Karpas-422 (cell line): ENCODE data around the gene ANKH. TPM values are rescaled to one million over a fixed set of nuclear protein-coding genes. Genes with fewer than 3 reads are reported as not detected.

Experiments
- DNase-seq: peaks from one replicate; pipeline ENCODE4 v3.0.0-alpha.2; 2015
- H2AFZ ChIP-seq: fragments of 200-600 bp; sonication (generic); 2 replicates; pipeline ENCODE4 v1.6.1; 2014; ENCODE audit warnings: antibody characterized with exemption, low read length, mixed read lengths
- H3K27ac ChIP-seq: fragments of 200-600 bp; sonication (generic); 2 replicates; pipeline ENCODE4 v1.5.1; 2014; ENCODE audit warnings: mild to moderate bottlenecking, low read length, moderate library complexity
- H3K27me3 ChIP-seq: fragments of 200-600 bp; sonication (generic); 2 replicates; pipeline ENCODE4 v1.6.1; 2014; ENCODE audit warnings: low read length, mixed read lengths
- H3K36me3 ChIP-seq: fragments of 200-600 bp; sonication (generic); 2 replicates; pipeline ENCODE4 v1.6.1; 2014; ENCODE audit warnings: low read length, mixed read lengths; ENCODE audit not compliant: insufficient read depth
- H3K4me1 ChIP-seq: fragments of 200-600 bp; sonication (generic); 2 replicates; pipeline ENCODE4 v1.6.1; 2014; ENCODE audit warnings: mild to moderate bottlenecking, low read length, mixed read lengths
- H3K4me2 ChIP-seq: fragments of 200-600 bp; sonication (generic); 2 replicates; pipeline ENCODE4 v1.6.1; 2014; ENCODE audit warnings: low read length, low read depth, mild to moderate bottlenecking; ENCODE audit not compliant: poor library complexity, severe bottlenecking
- H3K4me3 ChIP-seq: fragments of 200-600 bp; sonication (generic); 2 replicates; pipeline ENCODE4 v1.5.1; 2014; ENCODE audit warnings: mild to moderate bottlenecking, antibody characterized with exemption, low read length, mixed read lengths
- H3K79me2 ChIP-seq: fragments of 200-600 bp; sonication (generic); 2 replicates; pipeline ENCODE4 v1.6.1; 2014; ENCODE audit warnings: mild to moderate bottlenecking, low read length, mixed read lengths
- H3K9ac ChIP-seq: fragments of 200-600 bp; sonication (generic); 2 replicates; pipeline ENCODE4 v1.6.0; 2014; ENCODE audit warnings: low read length
- H3K9me2 ChIP-seq: fragments of 200-600 bp; sonication (generic), shearing (Covaris generic); replicated peaks from 2 replicates; pipeline ENCODE4 v1.6.0; 2014; ENCODE audit warnings: mild to moderate bottlenecking, low read length, moderate library complexity; ENCODE audit not compliant: insufficient read depth
- H3K9me3 ChIP-seq: fragments of 300-700, 200-600 bp; sonication (generic); 2 replicates; pipeline ENCODE4 v1.6.1; 2014; ENCODE audit warnings: low read length, mixed read lengths
- H4K20me1 ChIP-seq: fragments of 200-600 bp; sonication (generic); 2 replicates; pipeline ENCODE4 v1.6.1; 2014; ENCODE audit warnings: mild to moderate bottlenecking, antibody characterized with exemption, low read length, low read depth; ENCODE audit not compliant: insufficient read depth
- total RNA-seq: library from RNA; depleted of rRNA; stranded (reverse); fragments of >200 nt; shearing (Covaris generic); gene quantifications from 2 replicates; pipeline ENCODE4 v1.2.3, GENCODE V29; 2014; ENCODE audit warnings: low replicate concordance

ANKH gene
- total RNA-seq, 1 experiment from 2014 or later: 0.75 TPM

GRCh38 chr5:14869668-14870164 lies 1.9 kb downstream of the ANKH start:
- Histone ChIP-seq H3K4me3 (no peak overlapping the region), H3K27ac (no peak overlapping the region), H2AFZ (no peak overlapping the region)

DNA sequence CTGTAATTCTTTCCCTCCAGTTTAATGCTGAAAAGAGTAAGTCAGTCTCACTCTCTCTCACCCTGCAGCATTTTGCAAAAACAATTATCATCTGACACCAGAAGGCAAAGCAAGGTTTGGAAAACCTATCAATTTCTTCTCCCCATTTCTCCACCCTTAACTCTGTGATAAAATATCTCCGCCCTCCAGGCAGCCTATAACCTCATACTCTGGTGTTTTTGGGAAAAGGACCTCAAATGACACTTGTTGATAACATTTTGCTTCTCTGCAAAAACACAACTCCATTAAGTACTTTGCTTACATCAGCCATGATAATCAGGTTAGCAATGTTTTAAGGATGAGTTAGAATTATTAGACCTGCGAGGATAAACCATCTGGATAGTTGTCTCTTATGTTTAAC lies 2.3 kb downstream of the ANKH start:
- no peaks in the 10 kb centered on the region for H4K20me1 ChIP-seq
- no peak overlapping the region for H3K4me2 ChIP-seq
- H3K79me2 ChIP-seq: no peaks in the 10 kb centered on the region
- no peaks in the 10 kb centered on the region for H3K36me3 ChIP-seq
- peaks cover 21% of the 10 kb centered on the region for H3K4me1 ChIP-seq
- no peaks in the 10 kb centered on the region for H3K9me3 ChIP-seq
- H2AFZ ChIP-seq: no peak overlapping the region
- no peak overlapping the region for H3K9ac ChIP-seq
- H3K4me3 ChIP-seq: no peak overlapping the region
- no peak overlapping the region for H3K27ac ChIP-seq
- H3K27me3 ChIP-seq: no peaks in the 10 kb centered on the region
- no peak for DNase-seq
- H3K9me2 ChIP-seq: no peaks in the 10 kb centered on the region

More at GRCh38 chr5:14869668-14870164, 1.9 kb downstream of the ANKH start:
- no peaks in the 10 kb centered on the region for H3K36me3 ChIP-seq
- no peak for DNase-seq
- peaks cover 21% of the 10 kb centered on the region for H3K4me1 ChIP-seq
- no peaks in the 10 kb centered on the region for H3K79me2 ChIP-seq
- H3K27me3 ChIP-seq: no peaks in the 10 kb centered on the region
- H3K4me2 ChIP-seq: no peak overlapping the region
- H3K9me2 ChIP-seq: no peaks in the 10 kb centered on the region
- H3K9me3 ChIP-seq: no peaks in the 10 kb centered on the region
- no peak overlapping the region for H3K9ac ChIP-seq
- no peaks in the 10 kb centered on the region for H4K20me1 ChIP-seq

- no peaks in the 10 kb centered on the region for H3K9me2 ChIP-seq
- H3K9ac ChIP-seq: no peak overlapping the region
- H3K4me1 ChIP-seq: peaks cover 21% of the 10 kb centered on the region
- no peak overlapping the region for H2AFZ ChIP-seq
- no peaks in the 10 kb centered on the region for H3K79me2 ChIP-seq
- no peaks in the 10 kb centered on the region for H3K36me3 ChIP-seq
- no peak for DNase-seq
- H3K27ac ChIP-seq: no peak overlapping the region
- no peak overlapping the region for H3K4me3 ChIP-seq
- no peak overlapping the region for H3K4me2 ChIP-seq
- H3K27me3 ChIP-seq: no peaks in the 10 kb centered on the region
- no peaks in the 10 kb centered on the region for H4K20me1 ChIP-seq
- H3K9me3 ChIP-seq: no peaks in the 10 kb centered on the region
Observed at GRCh38 chr5:14868771-14869170, 2.8 kb downstream of the ANKH start.

DNA sequence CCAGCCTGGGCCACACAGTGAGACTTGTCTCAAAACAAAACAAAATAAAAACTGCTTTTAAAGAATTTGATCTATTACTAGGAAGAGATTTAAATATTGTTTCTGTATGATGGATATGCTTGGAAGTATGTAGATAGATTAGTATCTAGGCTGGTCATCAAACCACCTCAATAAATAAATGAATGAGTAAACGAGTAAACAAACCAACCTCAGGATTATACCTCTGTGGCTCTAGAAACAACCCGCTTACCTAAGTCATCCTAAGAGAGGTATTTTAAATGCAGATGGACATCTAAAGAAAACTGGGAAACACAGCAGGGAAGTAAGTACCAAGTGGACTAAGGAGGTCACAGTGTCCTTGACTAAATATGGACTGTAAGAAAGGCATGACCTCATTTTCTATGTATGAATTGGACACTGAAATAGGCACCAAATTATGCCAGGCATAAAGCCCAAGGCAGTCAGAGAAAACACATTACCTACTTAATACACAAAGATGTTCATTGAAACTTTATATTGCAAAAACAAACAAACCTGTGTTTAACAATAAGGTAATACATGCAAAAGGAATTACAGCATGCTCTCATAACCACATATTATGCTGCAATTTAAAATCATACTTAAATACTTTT lies 7.3 kb downstream of the ANKH start:
- no peaks in the 10 kb centered on the region for H3K79me2 ChIP-seq
- no peak for DNase-seq
- H3K4me2 ChIP-seq: no peak overlapping the region
- H3K9me2 ChIP-seq: no peaks in the 10 kb centered on the region
- no peak overlapping the region for H3K9ac ChIP-seq
- no peaks in the 10 kb centered on the region for H3K9me3 ChIP-seq
- H3K4me3 ChIP-seq: no peak overlapping the region
- H3K36me3 ChIP-seq: no peaks in the 10 kb centered on the region
- no peak overlapping the region for H2AFZ ChIP-seq
- H3K4me1 ChIP-seq: no peaks in the 10 kb centered on the region
- no peaks in the 10 kb centered on the region for H3K27me3 ChIP-seq
- H4K20me1 ChIP-seq: no peaks in the 10 kb centered on the region
- no peak overlapping the region for H3K27ac ChIP-seq

DNA sequence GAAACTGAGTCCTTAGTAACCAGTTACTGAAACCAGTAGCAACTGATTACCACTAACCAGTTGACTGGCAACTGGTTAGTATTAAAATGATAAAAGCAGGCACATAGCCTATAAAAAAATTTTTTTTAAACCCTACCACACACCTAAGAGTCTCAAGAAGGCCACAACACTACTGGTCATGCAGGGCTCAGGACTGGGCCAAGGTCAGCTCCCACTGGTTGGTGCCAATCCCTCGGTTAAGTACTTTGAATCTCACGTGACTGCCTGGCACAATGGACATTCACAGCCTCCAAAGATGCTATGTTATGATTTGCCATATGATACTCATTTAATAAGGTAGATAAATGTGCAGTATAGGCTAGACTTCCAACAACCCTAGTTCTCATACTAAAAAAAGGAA lies 8.5 kb downstream of the ANKH start:
- H3K27ac ChIP-seq: no peak overlapping the region
- no peaks in the 10 kb centered on the region for H3K9me2 ChIP-seq
- no peak for DNase-seq
- H3K9me3 ChIP-seq: no peaks in the 10 kb centered on the region
- no peaks in the 10 kb centered on the region for H4K20me1 ChIP-seq
- H2AFZ ChIP-seq: no peak overlapping the region
- H3K27me3 ChIP-seq: no peaks in the 10 kb centered on the region
- H3K79me2 ChIP-seq: no peaks in the 10 kb centered on the region
- no peak overlapping the region for H3K4me3 ChIP-seq
- no peaks in the 10 kb centered on the region for H3K36me3 ChIP-seq
- H3K4me1 ChIP-seq: no peaks in the 10 kb centered on the region
- no peak overlapping the region for H3K9ac ChIP-seq
- H3K4me2 ChIP-seq: no peak overlapping the region

GRCh38 chr5:14861123-14861765 lies 10.3 kb downstream of the ANKH start:
- Histone ChIP-seq H3K27me3 (no peaks in the 10 kb centered on the region), H3K79me2 (no peaks in the 10 kb centered on the region), H3K27ac (no peak overlapping the region), H3K9me2 (no peaks in the 10 kb centered on the region), H3K9ac (no peak overlapping the region), H2AFZ (no peak overlapping the region), H3K9me3 (no peaks in the 10 kb centered on the region), H3K4me3 (no peak overlapping the region), H3K36me3 (no peaks in the 10 kb centered on the region), H3K4me1 (no peaks in the 10 kb centered on the region), H4K20me1 (no peaks in the 10 kb centered on the region), H3K4me2 (no peak overlapping the region)
- DNase-seq: no peak

- Histone ChIP-seq H3K4me2 (no peak overlapping the region), H3K9me2 (no peaks in the 10 kb centered on the region), H4K20me1 (no peaks in the 10 kb centered on the region), H3K27me3 (no peaks in the 10 kb centered on the region), H3K36me3 (no peaks in the 10 kb centered on the region), H2AFZ (no peak overlapping the region), H3K4me1 (no peaks in the 10 kb centered on the region), H3K79me2 (no peaks in the 10 kb centered on the region), H3K4me3 (no peak overlapping the region), H3K9me3 (no peaks in the 10 kb centered on the region), H3K27ac (no peak overlapping the region), H3K9ac (no peak overlapping the region)
- no peak for DNase-seq
Observed at GRCh38 chr5:14859980-14860379, 11.6 kb downstream of the ANKH start.

DNA sequence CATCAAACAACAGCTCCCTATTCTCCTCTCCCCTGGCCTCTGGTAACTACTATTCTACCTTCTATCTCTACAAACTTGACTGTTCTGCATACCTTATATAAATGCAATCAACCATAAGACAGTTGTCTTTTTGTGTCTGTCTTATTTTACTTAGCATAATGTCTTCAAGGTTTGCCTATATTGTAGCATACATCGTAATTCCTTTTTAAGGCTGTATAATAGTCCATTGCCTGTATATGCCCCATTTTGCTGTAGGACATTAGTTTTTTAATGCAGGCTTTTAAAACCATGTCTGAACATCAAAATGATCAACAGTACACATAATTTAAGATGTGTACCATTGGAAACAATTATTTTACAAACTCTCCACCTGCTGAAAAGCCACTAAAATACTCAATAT lies 12.4 kb downstream of the ANKH start:
- no peak overlapping the region for H3K4me3 ChIP-seq
- H3K4me1 ChIP-seq: no peaks in the 10 kb centered on the region
- no peak overlapping the region for H3K9ac ChIP-seq
- no peaks in the 10 kb centered on the region for H3K9me3 ChIP-seq
- H4K20me1 ChIP-seq: no peaks in the 10 kb centered on the region
- H3K36me3 ChIP-seq: no peaks in the 10 kb centered on the region
- H3K79me2 ChIP-seq: no peaks in the 10 kb centered on the region
- no peaks in the 10 kb centered on the region for H3K9me2 ChIP-seq
- no peak overlapping the region for H3K4me2 ChIP-seq
- H3K27ac ChIP-seq: no peak overlapping the region
- DNase-seq: no peak
- H2AFZ ChIP-seq: no peak overlapping the region
- H3K27me3 ChIP-seq: no peaks in the 10 kb centered on the region
